ENCODE data around the gene TSPAN19. TPM values are rescaled to one million over a fixed set of nuclear protein-coding genes. Genes with fewer than 3 reads are reported as not detected.

The TSPAN19 gene
- total RNA-seq, 1 experiment from 2014 or later, result 0.32 TPM

DNA sequence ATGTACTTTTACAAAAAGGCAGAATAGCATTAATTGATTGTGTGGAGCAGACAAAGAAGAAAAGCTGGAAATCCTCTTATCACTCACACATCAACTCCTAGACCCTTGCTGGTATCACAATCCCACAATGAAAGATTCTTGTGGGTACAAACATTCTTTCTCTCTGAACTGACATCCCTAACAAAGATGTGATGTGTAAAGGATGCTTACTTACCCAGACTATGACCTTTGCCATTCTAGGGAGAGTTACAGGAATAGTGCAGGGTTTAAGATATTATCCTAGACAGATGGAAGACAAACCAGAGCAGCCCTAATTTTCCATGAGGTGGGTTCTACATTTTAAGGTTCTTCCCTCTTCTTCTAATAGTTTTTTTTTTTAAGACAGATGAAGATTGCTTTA lies 63.1 kb downstream of the TSPAN19 start:
- ChIA-PET RAD21 (ENCODE audit: low non-redundant PET in 1 of 2, low total read pairs in 2 of 2, uncharacterized antibody in 2 of 2, unreplicated experiment in 2 of 2) (no interaction called here), CTCF (no interaction called here), POLR2A (no interaction called here)
- Histone ChIP-seq H3K4me3 (replicated peaks in 1 of 2; ENCODE audit: low read depth in 1 of 2, low read length in 2 of 2) (no peak overlapping the region), H3K4me1 (ENCODE audit: control insufficient read depth in 1 of 2, insufficient read depth in 2 of 2, low read length in 2 of 2) (no peaks in the 10 kb centered on the region), H3K36me3 (ENCODE audit: control insufficient read depth in 1 of 2, insufficient read depth in 2 of 2, low read length in 2 of 2) (no peaks in the 10 kb centered on the region), H3K9me2 (ENCODE audit: insufficient read depth) (no peaks in the 10 kb centered on the region), H3K27me3 (ENCODE audit: insufficient read depth, low read length) (no peaks in the 10 kb centered on the region), H2AFZ (ENCODE audit: low read depth, low read length, poor library complexity, severe bottlenecking) (no peak overlapping the region), H3K4me2 (ENCODE audit: low read length) (no peak overlapping the region), H4K20me1 (ENCODE audit: insufficient read depth) (no peaks in the 10 kb centered on the region), H3K79me2 (ENCODE audit: insufficient read depth, low read length) (no peaks in the 10 kb centered on the region), H3K9ac (ENCODE audit: low read length) (no peak overlapping the region), H3K9me3 (ENCODE audit: control insufficient read depth in 1 of 2, insufficient read depth in 1 of 2, low read depth in 1 of 2, low read length in 2 of 2) (no peaks in the 10 kb centered on the region), H3K27ac (ENCODE audit: low read depth, low read length) (no peak overlapping the region)
- intact Hi-C loops (cut with micrococcal nuclease), result no loop called here
- DNase-seq (ENCODE audit: low read depth, low spot score) (no peak), ATAC-seq (no peak)
- BruUV-seq (replicated peaks), result no TSS peak
- no peak for TF ChIP-seq ZNF274 (IDR thresholded peaks at IDR 0.05; ENCODE audit: low read depth, low read length)

DNA sequence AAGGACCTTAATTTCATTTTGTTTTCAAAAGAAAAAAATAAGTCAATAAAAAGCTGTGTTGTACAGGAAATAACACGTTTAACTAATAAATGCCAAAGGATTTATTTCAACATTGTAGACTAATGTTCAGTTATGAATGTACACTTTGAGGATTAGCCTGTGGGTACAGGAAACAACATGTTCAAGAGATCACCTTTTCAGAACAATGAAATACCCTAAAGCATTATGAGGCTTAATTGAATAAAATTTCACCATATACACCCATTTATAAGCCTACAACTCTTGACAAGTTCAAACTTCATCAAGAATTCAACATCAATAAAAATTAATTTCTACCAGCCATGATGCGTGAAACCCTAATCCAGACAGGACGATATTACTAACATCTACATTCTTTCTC lies 66.9 kb downstream of the TSPAN19 start:
- ATAC-seq (no peak), DNase-seq (ENCODE audit: low read depth, low spot score) (no peak)
- intact Hi-C loops (cut with micrococcal nuclease), result no loop called here
- Histone ChIP-seq H3K9ac (ENCODE audit: low read length) (no peak overlapping the region), H3K4me3 (replicated peaks in 1 of 2; ENCODE audit: low read depth in 1 of 2, low read length in 2 of 2) (no peak overlapping the region), H3K9me2 (ENCODE audit: insufficient read depth) (no peaks in the 10 kb centered on the region), H3K36me3 (ENCODE audit: control insufficient read depth in 1 of 2, insufficient read depth in 2 of 2, low read length in 2 of 2) (no peaks in the 10 kb centered on the region), H3K4me1 (ENCODE audit: control insufficient read depth in 1 of 2, insufficient read depth in 2 of 2, low read length in 2 of 2) (no peaks in the 10 kb centered on the region), H3K9me3 (ENCODE audit: control insufficient read depth in 1 of 2, insufficient read depth in 1 of 2, low read depth in 1 of 2, low read length in 2 of 2) (no peaks in the 10 kb centered on the region), H4K20me1 (ENCODE audit: insufficient read depth) (no peaks in the 10 kb centered on the region), H3K79me2 (ENCODE audit: insufficient read depth, low read length) (no peaks in the 10 kb centered on the region), H3K4me2 (ENCODE audit: low read length) (no peak overlapping the region), H3K27ac (ENCODE audit: low read depth, low read length) (no peak overlapping the region), H2AFZ (ENCODE audit: low read depth, low read length, poor library complexity, severe bottlenecking) (no peak overlapping the region), H3K27me3 (ENCODE audit: insufficient read depth, low read length) (no peaks in the 10 kb centered on the region)
- ChIA-PET CTCF (no interaction called here), POLR2A (no interaction called here), RAD21 (ENCODE audit: low non-redundant PET in 1 of 2, low total read pairs in 2 of 2, uncharacterized antibody in 2 of 2, unreplicated experiment in 2 of 2) (no interaction called here)
- BruUV-seq (replicated peaks), result no TSS peak
- no peak for TF ChIP-seq TCF7L2 (IDR thresholded peaks at IDR 0.05; ENCODE audit: borderline replicate concordance, extremely low read depth, insufficient read depth, insufficient read length)
- no peak for TF ChIP-seq RAD21 (IDR thresholded peaks at IDR 0.05; ENCODE audit: low read depth)
- no peak for TF ChIP-seq EZH2 (IDR thresholded peaks at IDR 0.05)
- no peak for TF ChIP-seq SIN3A (IDR thresholded peaks at IDR 0.05; ENCODE audit: low read depth)
- TF ChIP-seq, protein P1, sequence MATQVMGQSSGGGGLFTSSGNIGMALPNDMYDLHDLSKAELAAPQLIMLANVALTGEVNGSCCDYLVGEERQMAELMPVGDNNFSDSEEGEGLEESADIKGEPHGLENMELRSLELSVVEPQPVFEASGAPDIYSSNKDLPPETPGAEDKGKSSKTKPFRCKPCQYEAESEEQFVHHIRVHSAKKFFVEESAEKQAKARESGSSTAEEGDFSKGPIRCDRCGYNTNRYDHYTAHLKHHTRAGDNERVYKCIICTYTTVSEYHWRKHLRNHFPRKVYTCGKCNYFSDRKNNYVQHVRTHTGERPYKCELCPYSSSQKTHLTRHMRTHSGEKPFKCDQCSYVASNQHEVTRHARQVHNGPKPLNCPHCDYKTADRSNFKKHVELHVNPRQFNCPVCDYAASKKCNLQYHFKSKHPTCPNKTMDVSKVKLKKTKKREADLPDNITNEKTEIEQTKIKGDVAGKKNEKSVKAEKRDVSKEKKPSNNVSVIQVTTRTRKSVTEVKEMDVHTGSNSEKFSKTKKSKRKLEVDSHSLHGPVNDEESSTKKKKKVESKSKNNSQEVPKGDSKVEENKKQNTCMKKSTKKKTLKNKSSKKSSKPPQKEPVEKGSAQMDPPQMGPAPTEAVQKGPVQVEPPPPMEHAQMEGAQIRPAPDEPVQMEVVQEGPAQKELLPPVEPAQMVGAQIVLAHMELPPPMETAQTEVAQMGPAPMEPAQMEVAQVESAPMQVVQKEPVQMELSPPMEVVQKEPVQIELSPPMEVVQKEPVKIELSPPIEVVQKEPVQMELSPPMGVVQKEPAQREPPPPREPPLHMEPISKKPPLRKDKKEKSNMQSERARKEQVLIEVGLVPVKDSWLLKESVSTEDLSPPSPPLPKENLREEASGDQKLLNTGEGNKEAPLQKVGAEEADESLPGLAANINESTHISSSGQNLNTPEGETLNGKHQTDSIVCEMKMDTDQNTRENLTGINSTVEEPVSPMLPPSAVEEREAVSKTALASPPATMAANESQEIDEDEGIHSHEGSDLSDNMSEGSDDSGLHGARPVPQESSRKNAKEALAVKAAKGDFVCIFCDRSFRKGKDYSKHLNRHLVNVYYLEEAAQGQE (IDR thresholded peaks at IDR 0.05; ENCODE audit: low read depth), result no peak
- TF ChIP-seq YY1 (IDR thresholded peaks at IDR 0.05; ENCODE audit: extremely low read depth, insufficient replicate concordance, low read depth, low read length), result no peak
- TF ChIP-seq ATF3 (IDR thresholded peaks at IDR 0.05), result no peak
- TF ChIP-seq, protein P2, sequence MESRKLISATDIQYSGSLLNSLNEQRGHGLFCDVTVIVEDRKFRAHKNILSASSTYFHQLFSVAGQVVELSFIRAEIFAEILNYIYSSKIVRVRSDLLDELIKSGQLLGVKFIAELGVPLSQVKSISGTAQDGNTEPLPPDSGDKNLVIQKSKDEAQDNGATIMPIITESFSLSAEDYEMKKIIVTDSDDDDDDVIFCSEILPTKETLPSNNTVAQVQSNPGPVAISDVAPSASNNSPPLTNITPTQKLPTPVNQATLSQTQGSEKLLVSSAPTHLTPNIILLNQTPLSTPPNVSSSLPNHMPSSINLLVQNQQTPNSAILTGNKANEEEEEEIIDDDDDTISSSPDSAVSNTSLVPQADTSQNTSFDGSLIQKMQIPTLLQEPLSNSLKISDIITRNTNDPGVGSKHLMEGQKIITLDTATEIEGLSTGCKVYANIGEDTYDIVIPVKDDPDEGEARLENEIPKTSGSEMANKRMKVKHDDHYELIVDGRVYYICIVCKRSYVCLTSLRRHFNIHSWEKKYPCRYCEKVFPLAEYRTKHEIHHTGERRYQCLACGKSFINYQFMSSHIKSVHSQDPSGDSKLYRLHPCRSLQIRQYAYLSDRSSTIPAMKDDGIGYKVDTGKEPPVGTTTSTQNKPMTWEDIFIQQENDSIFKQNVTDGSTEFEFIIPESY (IDR thresholded peaks at IDR 0.05; ENCODE audit: extremely low read depth, insufficient replicate concordance, low read length), result no peak
- TF ChIP-seq ZFX (IDR thresholded peaks at IDR 0.05), result no peak
- no peak for TF ChIP-seq SRF (IDR thresholded peaks at IDR 0.05; ENCODE audit: low read depth)
- TF ChIP-seq SP1 (IDR thresholded peaks at IDR 0.05; ENCODE audit: low read depth), result no peak
- no peak for TF ChIP-seq CBX3 (IDR thresholded peaks at IDR 0.05; ENCODE audit: low read depth)
